GM18508 (cell line): ENCODE results near the gene MEG3.
"Not testable (repeated sequence)": the region's sequence is repeated elsewhere in the genome, so short reads cannot be mapped to it uniquely, and the experiment has no call there.

ENCODE experiments used
- ATAC-seq: cut with Tn5 transposase; IDR thresholded peaks from one replicate; pipeline ENCODE4 v1.9.1; 2021; ENCODE audit warnings: moderate number of reproducible peaks; ENCODE audit not compliant: insufficient read depth, unreplicated experiment

The MEG3 gene

GRCh38 chr14:100788517-100788916 is 37.4 kb upstream of the MEG3 start:
- no peak for ATAC-seq

GRCh38 chr14:100788942-100789341 is 37.0 kb upstream of the MEG3 start:
- ATAC-seq, result no peak

- no peak for ATAC-seq
Measured at GRCh38 chr14:100789460-100790417, 36.2 kb upstream of the MEG3 start.

GRCh38 chr14:100790502-100791347 is 35.2 kb upstream of the MEG3 start:
- ATAC-seq, result no peak

GRCh38 chr14:100791348-100791735 is 34.6 kb upstream of the MEG3 start:
- no peak for ATAC-seq

GRCh38 chr14:100791995-100792394 is 33.9 kb upstream of the MEG3 start:
- ATAC-seq, result no peak

- ATAC-seq, result no peak
Measured at GRCh38 chr14:100796946-100797345, 29.0 kb upstream of the MEG3 start.

- no peak for ATAC-seq
Measured at GRCh38 chr14:100800041-100800440, 25.9 kb upstream of the MEG3 start.

- not testable (repeated sequence) for ATAC-seq
Measured at GRCh38 chr14:100801433-100801832, 24.5 kb upstream of the MEG3 start.

GRCh38 chr14:100802179-100802578 is 23.7 kb upstream of the MEG3 start:
- ATAC-seq, result no peak

- no peak for ATAC-seq
Measured at GRCh38 chr14:100802766-100803165, 23.2 kb upstream of the MEG3 start.

- no peak for ATAC-seq
Measured at GRCh38 chr14:100803226-100803625, 22.7 kb upstream of the MEG3 start.

- ATAC-seq, result no peak
Measured at GRCh38 chr14:100803676-100804075, 22.2 kb upstream of the MEG3 start.

- no peak for ATAC-seq
Measured at GRCh38 chr14:100804138-100804537, 21.8 kb upstream of the MEG3 start.

GRCh38 chr14:100804558-100805309 is 21.2 kb upstream of the MEG3 start:
- ATAC-seq, result no peak

- ATAC-seq, result no peak
Measured at GRCh38 chr14:100806386-100806785, 19.5 kb upstream of the MEG3 start.

GRCh38 chr14:100807496-100807895 is 18.4 kb upstream of the MEG3 start:
- ATAC-seq, result no peak

- ATAC-seq, result no peak
Measured at GRCh38 chr14:100807979-100808734, 17.8 kb upstream of the MEG3 start.

- no peak for ATAC-seq
Measured at GRCh38 chr14:100810435-100810834, 15.5 kb upstream of the MEG3 start.
